Stimulated activated CD8-positive, alpha-beta memory T cell treated with anti-CD3 and anti-CD28 coated beads, Interleukin-12 subunit alpha, Interleukin-12 subunit beta, amount 100 ng/mL, for 24 hours (primary cell): ENCODE results near the gene APOC3.
"Not testable (repeated sequence)": the region's sequence is repeated elsewhere in the genome, so short reads cannot be mapped to it uniquely, and the experiment has no call there.

Source experiments
- DNase-seq: peaks from one replicate; pipeline ENCODE4 v3.0.0-alpha.2; 2020; ENCODE audit errors: extremely low read depth

Gene APOC3

GRCh38 chr11:116829525-116830183 is at the start of gene APOC3:
TSS of gene APOC3 (plus strand) at chr11:116829907. CDS start at chr11:116830583, 676 bp downstream.
- no peak for DNase-seq

GRCh38 chr11:116782728-116783127 is 47.0 kb upstream of the APOC3 start:
- no peak for DNase-seq

GRCh38 chr11:116786326-116786725 is 43.4 kb upstream of the APOC3 start:
- no peak for DNase-seq

GRCh38 chr11:116786966-116787365 is 42.7 kb upstream of the APOC3 start:
- no peak for DNase-seq

- no peak for DNase-seq
Observed at GRCh38 chr11:116787436-116787785, 42.3 kb upstream of the APOC3 start.

GRCh38 chr11:116787786-116788486 is 41.8 kb upstream of the APOC3 start, which contains the start of gene ZPR1:
TSS of gene ZPR1 (minus strand) at chr11:116788023. CDS start at chr11:116787990, 33 bp downstream.
- peak; percentile 64 for DNase-seq

- DNase-seq = no peak
Observed at GRCh38 chr11:116788534-116788933, 41.2 kb upstream of the APOC3 start.

- DNase-seq = no peak
Observed at GRCh38 chr11:116788975-116789374, 40.7 kb upstream of the APOC3 start.

- DNase-seq = no peak
Observed at GRCh38 chr11:116790167-116791001, 39.3 kb upstream of the APOC3 start.

GRCh38 chr11:116791002-116791812 is 38.5 kb upstream of the APOC3 start:
- DNase-seq = peak; percentile 35

- DNase-seq = no peak
Observed at GRCh38 chr11:116791813-116792143, 37.9 kb upstream of the APOC3 start, which contains the start of gene APOA5. TSS of gene APOA5 (minus strand) at chr11:116791879. CDS start at chr11:116791860, 19 bp downstream.

- DNase-seq = no peak
Observed at GRCh38 chr11:116792144-116792868, 37.4 kb upstream of the APOC3 start.

GRCh38 chr11:116792869-116793771 is 36.6 kb upstream of the APOC3 start:
- no peak for DNase-seq

GRCh38 chr11:116793772-116794097 is 36.0 kb upstream of the APOC3 start:
- no peak for DNase-seq

- no peak for DNase-seq
Observed at GRCh38 chr11:116794851-116795250, 34.9 kb upstream of the APOC3 start.

GRCh38 chr11:116796548-116796947 is 33.2 kb upstream of the APOC3 start:
- DNase-seq = no peak

- DNase-seq = no peak
Observed at GRCh38 chr11:116797816-116798215, 31.9 kb upstream of the APOC3 start.

GRCh38 chr11:116798368-116798767 is 31.3 kb upstream of the APOC3 start:
- DNase-seq = no peak

GRCh38 chr11:116800610-116801009 is 29.1 kb upstream of the APOC3 start:
- no peak for DNase-seq

GRCh38 chr11:116801662-116802061 is 28.0 kb upstream of the APOC3 start:
- DNase-seq = not testable (repeated sequence)
